Stomach (tissue), 9 donors: ENCODE results near the gene PTPRG. TPM values are rescaled to one million over a fixed set of nuclear protein-coding genes. Genes with fewer than 3 reads are reported as not detected.

ENCODE experiments used
- DNase-seq, 2 donors: peaks; one replicate each; pipeline versions ENCODE4 v3.0.0 to v3.0.0-alpha.2; 2013 to 2019
- H3K27ac ChIP-seq, 5 donors: fragments of 200-600 bp in 4 of 5; sonication (generic) in 4 of 5; one replicate each; pipeline ENCODE4 v1.5.1; 2013 to 2019; ENCODE audit warnings: mild to moderate bottlenecking in 1 of 5, moderate library complexity in 1 of 5
- H3K27me3 ChIP-seq, 3 donors: fragments of 200-600 bp; sonication (generic); one replicate each; pipeline ENCODE4 v1.5.1; 2017 to 2019; ENCODE audit warnings: mixed run types in 1 of 3
- H3K36me3 ChIP-seq, 4 donors: fragments of 200-600 bp; sonication (generic); 1 replicate in 3 of 4; 2 replicates in 1 of 4; pipeline ENCODE4 v1.5.1; 2016 to 2019
- H3K4me1 ChIP-seq, 4 donors: fragments of 200-600 bp; sonication (generic); one replicate each; pipeline ENCODE4 v1.5.1; 2016 to 2019
- H3K4me3 ChIP-seq, 4 donors: fragments of 200-600 bp; sonication (generic) in 3 of 4; one replicate each; pipeline ENCODE4 v1.5.1; 2016 to 2019; ENCODE audit warnings: mild to moderate bottlenecking in 1 of 4
- H3K9me3 ChIP-seq, 4 donors: fragments of 200-600 bp; sonication (generic); one replicate each; pipeline ENCODE4 v1.5.1; 2016 to 2019
- CTCF ChIP-seq, 7 experiments: fragments of 450-650 bp in 4 of 7; fragments of 200-600 bp in 3 of 7; sonication (generic) in 3 of 7; IDR thresholded peaks; one replicate each; pipeline ENCODE4 v1.5.1; 2016 to 2019; ENCODE audit warnings: antibody characterized with exemption in 7 of 7, control low read depth in 2 of 7, mild to moderate bottlenecking in 1 of 7
- EP300 ChIP-seq: sonication (generic); formaldehyde crosslinking; IDR thresholded peaks from one replicate; pipeline ENCODE4 v1.6.1; 2017; ENCODE audit warnings: antibody characterized with exemption
- POLR2A ChIP-seq, 4 donors: fragments of 450-650 bp; IDR thresholded peaks; one replicate each; pipeline ENCODE4 v1.6.1; 2016; ENCODE audit warnings: antibody characterized with exemption in 4 of 4, control low read depth in 2 of 4, mild to moderate bottlenecking in 1 of 4, moderate library complexity in 1 of 4
- POLR2AphosphoS5 ChIP-seq, 3 donors: sonication (generic); formaldehyde crosslinking; IDR thresholded peaks; one replicate each; pipeline ENCODE4 v1.6.1; 2016; ENCODE audit warnings: antibody characterized with exemption in 3 of 3
- WGBS, 5 donors: extraction: QIAGEN DNeasy Blood & Tissue Kit in 3 of 5; methylation state at CpG; one replicate each; pipeline versions ENCODE4 v1.1.5 to v1.1.7; 2013 to 2018; 5-methylcytosine and 5-hydroxymethylcytosine counted together
- intact Hi-C: fragments of 100-400 bp; cut with DNase I; formaldehyde crosslinking; loops from one replicate; pipeline ENCODE4 v1.15.1; 2023; ENCODE audit warnings: low total_unique reads
- polyA plus RNA-seq, 3 donors: library from polyadenylated mRNA; stranded (reverse); fragments of 200-250 nt; gene quantifications; one replicate each; pipeline ENCODE4 v1.2.3, GENCODE V29; 2013
- total RNA-seq, 5 donors: library from RNA; depleted of rRNA; stranded (reverse); fragments of >200 nt; gene quantifications; one replicate each; pipeline versions ENCODE4 v1.1.0 to v1.2.3, GENCODE V29; 2014 to 2016
- donor health status: healthy with polysubstance abuse.
- donor health status: Bipolar disorder and iron deficiency.
- donor health status: healthy.

PTPRG gene
- total and polyA plus RNA-seq, 8 donors = 2.4 to 96.0 (median 22.0) TPM

GRCh38 chr3:61743067-61743466, 181.7 kb downstream of the PTPRG start:
- peaks cover 0 to 8% (median 0%) of the 10 kb centered on the region in 4 donors for H3K4me1 ChIP-seq
- no peak for TF ChIP-seq CTCF (IDR thresholded peaks at IDR 0.05)
- no peak for TF ChIP-seq POLR2AphosphoS5 (IDR thresholded peaks at IDR 0.05)
- TF ChIP-seq EP300 = no peak
- intact Hi-C loops = no loop called here
- WGBS, 5 donors = 96 to 99% (median 96%) methylated on average over 11 of the region's 11 CpGs
- no peaks in the 10 kb centered on the region for H3K9me3 ChIP-seq
- H3K4me3 ChIP-seq = no peak overlapping the region
- H3K27me3 ChIP-seq = no peaks in the 10 kb centered on the region
- DNase-seq = no peak
- H3K36me3 ChIP-seq = no peaks in the 10 kb centered on the region
- H3K27ac ChIP-seq = no peak overlapping the region

GRCh38 chr3:61743686-61744242, 182.4 kb downstream of the PTPRG start:
- intact Hi-C loops = no loop called here
- Histone ChIP-seq H3K4me3 (no peak overlapping the region), H3K36me3 (no peaks in the 10 kb centered on the region), H3K4me1 (peaks cover 0 to 11% (median 0%) of the 10 kb centered on the region in 4 donors), H3K27me3 (no peaks in the 10 kb centered on the region), H3K27ac (no peak overlapping the region), H3K9me3 (no peaks in the 10 kb centered on the region)
- DNase-seq = no peak
- WGBS, 5 donors = 46 to 92% (median 67%) methylated on average over 2 of the region's 2 CpGs
- TF ChIP-seq EP300 = no peak
- TF ChIP-seq POLR2A (IDR thresholded peaks at IDR 0.05) = no peak
- TF ChIP-seq CTCF (IDR thresholded peaks at IDR 0.05) = no peak
- TF ChIP-seq POLR2AphosphoS5 (IDR thresholded peaks at IDR 0.05) = no peak

- Histone ChIP-seq H3K4me3 (no peak overlapping the region), H3K36me3 (no peaks in the 10 kb centered on the region), H3K27me3 (no peaks in the 10 kb centered on the region), H3K27ac (no peak overlapping the region), H3K9me3 (no peaks in the 10 kb centered on the region), H3K4me1 (peaks cover 0 to 6% (median 0%) of the 10 kb centered on the region in 4 donors)
- WGBS, 5 donors = 81 to 89% (median 88%) methylated on average over 3 of the region's 3 CpGs
- no peak for TF ChIP-seq POLR2AphosphoS5 (IDR thresholded peaks at IDR 0.05)
- TF ChIP-seq EP300 = no peak
- TF ChIP-seq CTCF (IDR thresholded peaks at IDR 0.05) = no peak
- no peak for TF ChIP-seq POLR2A (IDR thresholded peaks at IDR 0.05)
- intact Hi-C loops = no loop called here
- no peak for DNase-seq
Measured at GRCh38 chr3:61748288-61748687, 186.9 kb downstream of the PTPRG start.

- intact Hi-C loops = no loop called here
- no peak overlapping the region for H3K4me3 ChIP-seq
- H3K36me3 ChIP-seq = no peaks in the 10 kb centered on the region
- no peak for DNase-seq
- no peak overlapping the region for H3K27ac ChIP-seq
- H3K27me3 ChIP-seq = no peaks in the 10 kb centered on the region
- no peak for TF ChIP-seq CTCF (IDR thresholded peaks at IDR 0.05)
- no peak for TF ChIP-seq POLR2AphosphoS5 (IDR thresholded peaks at IDR 0.05)
- no peak for TF ChIP-seq POLR2A (IDR thresholded peaks at IDR 0.05)
- TF ChIP-seq EP300 = no peak
- WGBS, 5 donors = 62 to 78% (median 74%) methylated on average over 2 of the region's 2 CpGs
- no peaks in the 10 kb centered on the region for H3K9me3 ChIP-seq
- peaks cover 0 to 6% (median 0%) of the 10 kb centered on the region in 4 donors for H3K4me1 ChIP-seq
Measured at GRCh38 chr3:61750766-61751165, 189.4 kb downstream of the PTPRG start.
